ENCODE data around the gene DMGDH.
A peak's percentile ranks its signal among the peaks of the same experiment; 100 is the strongest.

The DMGDH gene

GRCh38 chr5:78971998-78972397 is 97.5 kb downstream of the DMGDH start:
- DNase-seq: no peak

GRCh38 chr5:78968781-78969180 is 100.7 kb downstream of the DMGDH start:
- DNase-seq: no peak

- peak; percentile 44 for DNase-seq
Measured at GRCh38 chr5:78964889-78965288, 104.6 kb downstream of the DMGDH start.

GRCh38 chr5:78961743-78962142 is 107.7 kb downstream of the DMGDH start:
- no peak for DNase-seq

- no peak for DNase-seq
Measured at GRCh38 chr5:78959767-78960166, 109.7 kb downstream of the DMGDH start.

GRCh38 chr5:78958672-78959445 is 110.6 kb downstream of the DMGDH start:
- DNase-seq: no peak

GRCh38 chr5:78956901-78957300 is 112.6 kb downstream of the DMGDH start:
- no peak for DNase-seq

- DNase-seq: no peak
Measured at GRCh38 chr5:78953092-78953800, 116.2 kb downstream of the DMGDH start.

Data from COR-L47 (cell line).